Kasumi-1 (cell line): ENCODE measurements around the gene GNAZ.

Source experiments
- DNase-seq, 2 experiments: peaks; one replicate each; lab custom pipeline; 2025; lab: John Stamatoyannopoulos, UW

Gene GNAZ

DNA sequence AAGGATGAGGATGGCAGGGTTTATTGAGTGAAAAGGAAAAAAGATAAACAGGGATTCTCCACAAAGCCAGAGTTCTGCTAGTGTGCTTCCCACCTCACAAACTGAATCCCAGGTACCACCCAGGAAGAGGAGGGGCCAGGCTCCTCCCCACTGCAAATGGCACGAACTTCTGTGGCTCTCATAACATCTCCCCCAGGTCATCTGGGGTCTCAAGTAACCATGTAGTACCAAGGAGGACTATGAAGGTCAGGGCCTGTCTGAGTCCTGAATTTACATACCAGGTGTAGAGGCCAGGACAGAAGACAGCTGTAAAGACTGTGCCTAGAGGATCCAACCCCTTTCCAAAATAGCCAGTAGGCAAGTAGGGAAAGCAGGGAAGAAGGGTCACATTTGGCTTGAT lies 25.7 kb upstream of the GNAZ start:
- no peak for DNase-seq

DNA sequence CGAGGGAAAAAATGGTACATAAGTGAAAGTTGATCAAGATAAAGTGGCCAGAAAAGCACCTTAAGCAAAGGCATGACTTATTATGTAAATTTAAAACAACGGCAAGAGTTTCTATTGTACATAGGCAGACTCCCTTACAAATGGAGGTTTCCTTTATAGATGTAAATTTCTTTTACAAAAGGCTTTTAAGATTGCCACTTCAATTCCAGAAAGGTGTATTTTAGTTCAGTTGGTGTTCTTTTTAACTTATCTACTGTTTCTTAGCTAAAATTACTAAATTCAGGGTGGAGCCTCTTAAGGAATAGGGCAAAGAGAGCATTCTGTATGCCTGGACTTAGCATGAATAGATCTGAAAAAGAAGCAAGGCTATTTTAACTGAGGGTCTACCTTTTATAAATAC lies 24.9 kb upstream of the GNAZ start:
- no peak for DNase-seq

DNA sequence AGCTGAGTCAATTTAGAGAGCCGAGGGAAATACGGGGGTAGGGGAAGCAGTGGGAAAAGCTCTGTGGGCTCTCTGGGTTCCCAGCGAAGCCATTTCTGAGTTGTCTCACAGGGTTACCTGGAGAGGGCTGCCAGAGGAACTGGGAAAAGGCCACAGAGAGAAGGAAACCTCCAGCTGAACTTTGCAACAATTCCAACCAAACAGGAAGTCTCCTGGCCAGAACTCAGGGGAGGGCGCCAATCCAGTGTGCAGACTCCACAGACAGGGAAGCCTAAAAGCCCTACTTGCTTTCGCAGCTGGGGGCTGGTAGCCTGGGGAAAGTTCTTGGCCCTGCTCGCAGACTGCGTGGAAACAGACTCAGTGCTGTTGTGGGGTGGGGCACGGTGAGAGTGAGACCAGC lies 23.1 kb upstream of the GNAZ start:
- no peak for DNase-seq

DNA sequence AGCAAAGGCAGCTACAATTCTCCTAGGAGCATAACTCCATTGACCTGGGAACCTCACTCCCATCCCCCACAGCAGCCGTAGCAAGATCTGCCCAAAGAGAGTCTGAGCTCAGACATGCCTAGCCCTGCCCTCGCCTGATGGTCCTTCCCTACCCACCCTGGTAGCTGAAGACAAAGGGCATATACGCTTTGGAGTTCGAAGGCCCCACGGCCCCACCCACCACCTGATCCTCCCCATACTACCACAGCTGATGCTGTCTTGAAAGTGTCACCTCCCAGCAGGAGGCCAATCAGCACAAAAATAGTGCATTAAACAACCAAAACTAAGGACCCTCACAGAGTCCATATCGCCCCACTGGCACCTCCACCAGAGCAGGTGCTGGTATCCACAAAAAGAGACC lies 22.6 kb upstream of the GNAZ start:
- DNase-seq, result no peak

DNA sequence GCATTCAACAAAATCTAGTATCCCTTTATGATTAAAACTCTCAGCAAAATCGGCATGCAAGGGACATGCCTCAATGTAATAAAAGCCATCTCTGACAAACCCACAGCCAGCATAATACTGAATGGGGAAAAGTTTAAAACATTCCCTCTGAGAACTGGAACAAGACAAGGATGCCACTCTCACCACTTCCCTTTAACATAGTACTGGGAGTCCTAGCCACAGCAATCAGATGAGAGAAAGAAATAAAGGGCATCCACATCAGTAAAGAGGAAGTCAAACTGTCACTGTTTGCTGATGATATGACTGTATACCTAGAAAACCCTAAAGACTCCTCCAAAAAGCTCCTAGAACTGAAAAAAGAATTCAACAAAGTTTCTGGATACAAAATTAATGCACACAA lies 19.8 kb upstream of the GNAZ start:
- peak in 1 of 2 experiments; percentile 2 for DNase-seq

DNA sequence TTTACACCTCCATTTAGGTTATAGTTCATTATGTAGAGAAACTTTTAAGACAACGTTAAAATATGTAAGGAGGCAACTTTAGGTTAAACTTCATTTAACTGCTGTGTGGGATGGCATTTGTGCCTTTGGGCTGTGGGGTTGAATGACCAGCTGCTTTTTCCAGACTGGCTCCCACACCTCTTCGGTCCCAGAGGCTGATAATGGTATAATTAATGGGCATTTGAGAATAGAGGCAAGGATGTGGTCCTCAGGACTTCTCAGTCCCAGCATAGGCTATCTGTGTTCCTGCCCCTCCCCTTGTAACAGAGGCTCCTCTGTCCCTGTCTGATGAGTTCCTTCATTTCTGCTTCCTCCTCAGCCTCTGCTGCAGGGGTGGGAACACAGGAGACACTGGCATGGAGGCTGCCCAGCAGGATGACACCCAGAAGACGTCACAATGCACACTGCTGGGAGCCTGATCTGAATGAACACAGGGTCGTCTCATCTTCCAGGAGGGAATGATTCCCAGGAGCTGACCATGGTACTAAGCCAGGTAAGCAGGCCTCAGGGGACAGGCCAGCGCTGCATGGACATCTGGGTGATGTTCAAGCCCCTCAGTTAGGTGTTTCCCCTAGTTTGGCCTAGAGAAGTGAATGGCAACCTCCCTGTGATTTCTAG lies 17.1 kb upstream of the GNAZ start:
- DNase-seq, result no peak

DNA sequence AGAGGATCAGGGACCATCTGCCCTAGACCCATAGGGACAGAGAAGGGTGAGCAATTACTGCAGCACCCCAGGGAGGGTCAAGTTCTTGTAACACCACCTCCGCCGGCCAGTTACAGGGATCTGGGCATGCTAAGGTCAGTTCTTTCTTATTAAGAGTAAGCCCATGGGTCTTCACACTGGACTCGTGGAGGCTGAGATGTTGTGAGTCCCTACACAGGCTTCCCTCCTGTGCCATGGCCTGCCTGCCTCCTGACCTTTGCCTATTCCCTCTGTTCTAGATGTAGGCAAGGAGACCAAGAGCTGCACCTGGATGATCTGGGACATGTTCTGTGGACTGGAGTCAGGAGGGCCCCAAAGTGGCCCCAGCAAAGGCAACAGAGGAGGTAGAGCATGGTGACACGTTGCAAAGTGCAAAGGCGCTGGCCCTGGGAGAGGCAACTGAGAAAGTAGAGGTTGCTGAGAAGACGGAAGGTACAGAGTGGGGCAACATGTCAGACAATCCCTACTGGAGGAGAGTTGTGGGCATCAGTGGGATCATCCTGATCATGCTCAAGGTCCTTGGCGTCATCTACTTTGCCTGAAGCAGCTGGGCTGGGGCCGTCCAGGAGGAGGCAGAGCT lies 16.3 kb upstream of the GNAZ start:
- no peak for DNase-seq

DNA sequence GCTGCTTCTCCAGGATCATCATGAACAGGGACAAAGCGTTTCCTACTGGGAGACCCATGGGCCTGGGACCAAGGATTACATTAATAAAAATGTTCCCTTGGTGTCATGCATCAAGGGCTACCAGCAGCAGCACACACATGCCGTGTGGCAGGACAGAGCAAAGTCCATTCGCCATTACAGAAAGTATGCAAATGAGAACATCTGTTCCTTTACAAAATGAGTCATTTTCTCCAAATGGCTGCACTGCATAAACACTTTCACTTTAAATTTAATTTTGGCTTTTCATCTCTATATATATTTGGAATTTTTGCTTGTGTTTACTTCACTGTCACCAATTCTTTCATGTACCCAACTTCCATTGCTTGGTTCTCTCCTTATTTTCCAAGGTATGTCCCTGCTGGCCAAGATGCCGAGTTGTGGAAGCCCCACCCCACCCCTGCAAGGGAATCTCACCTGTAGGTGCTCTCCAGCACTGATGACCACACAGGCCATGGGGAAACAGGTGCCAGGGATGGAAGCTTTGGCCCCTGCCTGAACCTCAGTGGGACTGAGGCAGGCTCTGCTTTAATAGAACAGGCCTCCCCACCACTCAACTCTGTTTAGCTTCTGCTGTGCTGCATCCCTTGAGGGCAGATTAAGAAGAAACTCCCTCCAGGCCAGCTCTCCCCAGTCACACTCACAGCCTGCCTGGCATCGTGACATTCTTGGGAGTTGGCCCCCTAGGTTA lies 15.6 kb upstream of the GNAZ start:
- no peak for DNase-seq

DNA sequence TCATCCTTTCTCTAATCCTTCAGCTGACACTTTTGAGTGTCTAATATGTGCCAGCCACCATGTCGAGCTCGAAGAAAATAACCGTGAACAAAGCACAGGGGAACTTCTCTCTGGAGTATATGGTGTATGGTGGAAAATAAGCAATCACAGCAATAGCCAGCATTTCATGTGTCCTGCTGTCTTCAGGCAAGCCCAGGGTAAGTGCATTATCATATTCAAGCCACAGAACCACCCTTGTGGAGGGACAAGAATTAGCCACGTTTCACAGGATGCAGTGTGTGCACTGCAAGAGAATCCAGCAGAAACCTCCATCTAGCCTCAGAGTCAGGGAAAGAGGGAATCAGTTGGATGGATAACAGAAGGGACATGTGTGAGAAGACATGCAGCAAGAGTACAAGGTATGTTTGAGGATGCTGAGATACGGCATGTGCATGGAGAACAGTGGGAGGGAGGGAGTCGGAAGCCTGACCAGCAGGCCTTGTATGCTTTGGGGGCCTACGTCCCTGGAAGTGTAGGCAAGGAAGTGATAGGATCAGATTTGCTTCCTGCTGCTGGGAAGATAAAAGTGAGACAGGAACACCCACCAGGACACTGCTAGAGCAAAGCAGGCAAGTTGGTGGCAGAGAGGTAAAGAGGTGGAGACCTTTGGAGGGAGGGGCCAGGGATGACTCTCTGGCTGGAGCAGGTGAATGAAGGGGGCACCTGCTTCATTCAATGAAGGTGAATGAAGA lies 14.7 kb upstream of the GNAZ start:
- DNase-seq, result no peak

DNA sequence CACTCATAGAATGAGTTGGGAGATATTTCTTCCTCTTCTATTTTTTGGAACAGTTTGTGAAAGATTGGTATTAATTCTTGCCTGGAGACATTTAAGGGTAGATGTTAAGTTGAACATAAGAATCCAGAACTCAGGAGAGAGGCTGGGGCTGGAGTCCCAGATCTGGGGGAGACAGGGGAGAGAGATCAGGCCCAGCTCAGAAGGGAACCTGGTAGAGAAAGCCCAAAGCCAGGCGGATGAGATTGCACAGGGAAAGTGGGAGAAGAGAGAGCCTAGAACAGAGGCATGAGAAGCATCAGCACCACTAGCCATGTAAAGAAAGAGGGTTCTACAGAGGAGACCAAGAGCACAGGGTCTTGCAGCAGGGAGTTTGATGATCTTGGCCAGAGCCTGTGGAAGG lies 13.0 kb upstream of the GNAZ start:
- no peak for DNase-seq

DNA sequence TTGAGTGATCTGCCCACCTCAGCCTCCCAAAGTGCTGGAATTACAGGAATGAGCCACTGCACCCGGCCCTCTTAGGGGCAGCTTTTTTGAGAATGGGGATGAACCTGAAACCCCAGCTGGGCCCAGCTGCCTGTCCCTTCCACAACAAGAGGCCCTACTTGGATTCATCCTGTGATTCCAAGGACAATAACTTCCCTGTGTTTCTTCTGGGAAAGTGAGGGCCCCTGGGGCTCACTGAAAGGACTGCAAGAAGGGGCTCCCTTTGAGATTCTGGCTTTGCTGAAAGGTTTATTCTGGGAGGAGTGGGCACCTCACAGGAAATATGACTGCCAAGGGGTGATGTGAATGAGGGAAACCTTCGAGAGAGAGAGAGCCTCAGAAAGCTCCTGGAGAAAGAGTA lies 12.3 kb upstream of the GNAZ start:
- no peak for DNase-seq

DNA sequence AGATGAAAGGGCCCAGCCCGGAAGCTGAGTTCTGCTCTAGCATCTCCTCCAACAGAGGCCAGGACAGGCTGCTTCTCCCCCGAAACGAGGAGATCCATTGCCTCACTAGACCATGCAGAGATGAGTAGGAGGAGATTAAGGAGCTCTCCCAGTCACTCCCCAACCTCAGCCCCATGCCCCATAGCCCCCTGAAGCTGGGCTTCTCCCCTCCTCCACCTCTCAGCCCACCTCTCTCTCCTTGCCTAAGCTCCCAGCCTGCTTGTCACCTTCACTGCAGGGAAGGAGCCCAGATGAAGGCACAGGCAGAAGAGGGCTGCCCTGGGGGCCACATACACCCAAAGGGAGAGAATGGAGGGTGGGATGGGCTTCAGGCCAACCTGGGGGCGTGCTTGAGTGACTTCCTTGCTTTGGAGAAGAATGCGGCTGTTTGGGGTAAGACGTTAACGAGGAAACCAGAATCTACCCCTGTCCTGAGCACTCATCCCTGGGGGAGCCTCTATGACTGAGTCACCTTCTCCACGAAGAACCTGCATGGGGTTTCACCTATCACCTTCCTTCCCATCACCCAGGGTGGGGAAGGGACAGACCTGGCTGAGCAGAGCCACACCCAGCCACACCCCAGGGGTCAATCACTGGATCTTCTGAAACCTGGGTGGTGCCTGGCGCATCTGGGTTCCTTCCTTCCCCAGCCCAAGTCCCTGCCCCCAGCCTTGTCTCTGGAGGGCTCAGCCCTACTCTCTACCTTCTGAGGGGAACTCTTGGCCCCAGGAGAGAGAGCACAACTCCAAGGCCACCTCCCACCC lies 11.6 kb upstream of the GNAZ start:
- DNase-seq, result no peak

DNA sequence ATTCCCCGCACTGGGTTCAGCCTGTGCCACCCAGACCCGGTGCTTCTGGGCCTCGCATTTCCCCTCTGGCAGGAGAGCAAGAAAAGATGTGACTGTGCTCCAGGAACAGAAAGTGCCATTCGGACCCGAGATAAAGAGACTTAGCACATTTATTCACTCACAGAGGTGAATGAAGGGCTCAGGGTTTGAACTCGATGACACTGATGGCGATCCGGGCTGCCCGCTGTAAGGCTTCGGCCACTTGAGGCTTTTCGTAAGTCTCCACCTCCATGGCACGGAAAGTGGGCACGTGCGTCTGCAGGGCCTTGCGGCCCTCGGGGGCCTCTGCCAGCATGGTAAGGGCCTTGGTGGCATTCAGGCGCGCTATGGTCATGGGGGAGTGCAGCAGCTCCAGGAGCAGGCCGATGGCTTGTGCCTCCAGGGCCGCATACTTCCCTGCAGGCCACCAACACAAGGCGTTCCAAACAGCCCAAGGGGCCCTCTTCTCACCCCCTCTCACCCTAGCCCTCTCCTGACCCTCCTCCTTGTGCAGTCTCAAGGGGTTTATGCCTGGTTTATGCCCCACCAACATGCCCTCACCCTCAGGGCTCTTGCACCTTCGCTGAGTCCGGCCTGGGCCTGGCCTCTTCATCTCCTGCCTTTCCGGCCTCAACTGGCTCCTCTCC lies 10.9 kb upstream of the GNAZ start:
- no peak for DNase-seq

DNA sequence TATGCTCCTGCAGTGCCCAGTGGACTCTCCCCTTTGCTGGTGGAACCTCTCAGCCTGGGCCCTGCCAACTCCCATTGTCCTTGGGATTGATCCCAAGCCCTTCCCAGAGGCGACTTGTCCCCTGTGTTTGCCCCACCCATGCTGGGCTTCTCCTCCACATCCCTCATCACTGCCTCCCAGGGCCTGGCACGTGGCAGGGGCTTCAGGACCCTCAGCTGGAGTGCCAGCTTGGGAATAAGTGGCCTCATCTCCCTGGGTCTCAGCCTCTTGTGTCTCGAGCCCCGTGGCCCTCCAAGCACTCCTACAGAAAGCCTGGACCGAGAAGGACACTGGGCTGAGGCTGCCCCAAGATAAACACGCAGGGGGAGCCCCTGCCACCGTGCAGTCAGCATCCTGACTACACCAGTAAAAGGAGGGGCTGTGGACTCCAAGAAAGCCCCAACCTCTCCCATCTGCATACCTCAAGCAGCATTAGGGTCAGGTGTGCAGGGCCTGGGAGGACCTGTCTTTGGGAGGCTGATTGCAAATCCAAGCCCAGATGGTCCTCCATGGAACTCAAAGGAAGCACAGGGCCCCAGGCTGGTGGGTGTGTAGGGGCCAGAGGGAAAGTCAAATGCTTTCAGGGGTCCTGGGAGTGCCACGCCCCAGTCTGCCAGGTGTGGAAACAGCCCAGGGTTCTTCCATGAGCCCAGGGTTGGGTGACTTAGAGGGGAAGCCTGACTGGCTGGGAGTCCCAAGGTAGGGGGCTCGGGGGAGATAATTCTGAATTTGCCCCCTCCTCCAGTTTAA lies 9.5 kb upstream of the GNAZ start:
- no peak for DNase-seq

DNA sequence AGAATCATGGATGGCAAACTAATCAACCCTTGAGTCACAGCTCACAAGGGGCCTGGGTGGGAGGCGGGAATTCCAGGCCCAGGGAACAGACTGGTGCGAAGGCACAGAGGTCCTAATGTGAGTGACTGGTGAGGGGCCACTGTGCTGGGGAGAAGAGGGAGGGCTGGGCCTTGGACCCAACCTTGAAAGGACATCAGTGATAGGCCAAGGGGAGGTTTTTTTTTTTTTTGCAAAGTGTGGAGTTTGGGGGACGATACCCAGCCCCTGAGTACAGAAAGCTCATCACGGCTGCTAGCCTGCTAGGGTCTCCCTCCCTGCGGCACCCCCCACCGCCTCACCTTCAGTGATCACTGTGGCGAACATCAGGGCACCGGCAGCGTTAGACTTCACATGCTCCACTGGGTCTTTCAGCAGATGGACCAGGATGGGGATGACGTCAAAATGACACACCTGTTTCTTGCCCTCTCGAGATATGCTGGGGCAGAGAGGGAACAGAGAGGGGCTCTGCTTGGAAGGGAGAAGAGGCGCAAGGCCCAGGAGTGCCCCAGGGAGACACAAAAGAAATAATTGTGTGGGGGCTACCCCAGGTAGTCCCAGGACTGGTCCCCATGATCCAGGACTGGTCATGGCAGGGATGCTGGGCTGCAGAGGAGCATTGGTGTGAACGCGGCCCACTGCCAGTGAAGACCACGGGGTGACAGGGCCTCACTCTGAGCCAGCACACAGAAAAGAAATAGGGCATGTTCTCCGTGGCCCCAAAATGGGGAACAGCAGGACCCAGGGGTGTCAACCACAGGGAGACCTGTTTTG lies 8.6 kb upstream of the GNAZ start:
- no peak for DNase-seq

DNA sequence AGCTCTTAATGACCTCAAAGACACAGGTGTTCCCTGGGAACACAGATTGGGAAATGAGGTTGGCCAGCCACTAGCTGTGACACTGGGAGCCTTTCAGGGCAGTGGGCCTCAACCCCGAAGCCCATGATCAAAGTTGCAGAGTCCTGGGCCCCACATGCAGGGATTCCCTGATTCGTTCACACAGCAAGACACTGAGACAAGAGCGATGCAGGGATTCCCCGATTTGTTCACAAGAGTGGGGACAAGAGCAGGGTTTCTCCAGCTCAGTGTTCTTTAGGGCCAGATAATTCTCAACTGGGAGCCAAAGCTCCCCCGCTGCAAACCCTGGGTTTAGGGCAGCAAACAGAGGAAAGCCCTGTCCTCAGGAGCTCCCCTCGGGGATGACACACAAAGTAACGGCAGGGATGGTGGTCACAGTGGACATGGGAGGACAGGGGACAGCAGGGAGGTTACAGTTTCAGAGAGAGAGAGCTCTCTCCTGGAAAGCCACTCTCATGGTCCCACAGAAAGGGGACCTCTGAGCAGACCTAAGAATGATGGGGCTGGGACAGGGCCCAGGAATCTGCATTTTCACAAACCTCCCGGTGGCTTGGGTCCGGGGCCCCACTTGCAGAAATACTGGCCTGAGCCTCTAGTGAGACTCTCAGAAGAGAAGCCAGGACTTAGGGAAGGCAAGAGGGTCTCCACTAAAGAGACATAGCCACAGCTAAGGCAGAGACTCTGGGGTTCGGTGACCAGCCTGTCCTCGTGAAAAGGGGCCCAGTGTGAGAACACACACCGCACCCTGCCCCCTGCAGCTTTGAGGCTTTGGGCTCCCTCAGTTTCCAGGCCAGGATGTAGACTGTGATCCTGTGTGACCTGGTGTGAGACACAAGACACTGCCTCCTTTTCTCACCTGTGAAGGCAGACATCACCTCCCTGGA lies 7.4 kb upstream of the GNAZ start:
- no peak for DNase-seq

DNA sequence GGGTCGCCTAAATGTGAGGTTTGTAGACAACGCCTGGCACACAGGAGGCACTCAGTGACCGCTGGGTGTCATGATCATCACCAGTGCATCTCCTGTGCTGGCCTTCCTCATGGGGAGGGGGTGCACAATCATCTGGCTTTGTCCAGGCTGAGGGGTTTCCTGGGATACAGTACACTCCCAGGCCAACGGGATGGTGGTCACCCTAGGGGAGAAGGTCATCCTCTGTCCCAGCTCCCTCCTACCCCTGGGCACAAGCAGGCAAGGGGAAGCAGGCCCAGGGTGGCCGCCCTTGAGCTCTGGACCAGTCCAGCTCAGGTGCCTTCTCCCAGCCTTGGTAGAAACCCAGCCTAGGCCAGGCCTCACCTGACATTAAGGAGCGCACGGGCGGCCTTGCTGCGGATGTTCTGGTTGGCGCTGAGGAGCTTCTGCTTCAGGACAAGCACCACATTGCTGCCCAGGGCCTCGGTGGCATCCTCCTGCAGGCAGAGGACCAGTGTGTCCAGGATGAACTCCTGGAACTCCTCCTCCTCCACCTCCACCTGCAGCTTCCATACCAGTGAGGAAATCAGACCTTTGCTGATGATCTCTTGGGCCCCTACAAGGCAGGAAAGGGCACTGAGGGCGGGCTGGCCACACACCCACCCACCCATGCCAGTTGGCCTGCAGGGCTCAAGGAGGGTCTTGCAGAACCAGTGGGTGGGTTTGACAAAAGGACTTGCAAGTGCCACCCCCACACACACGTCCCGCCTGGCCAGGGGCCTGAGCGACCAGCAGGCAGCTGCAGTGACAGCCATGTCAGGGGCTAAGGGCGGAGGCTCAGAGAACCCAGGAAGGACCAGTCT lies 6.6 kb upstream of the GNAZ start:
- DNase-seq, result no peak
